Brain microvascular endothelial cell (primary cell): ENCODE data around the gene TAF10.

ENCODE experiments used
- DNase-seq: peaks from one replicate; pipeline ENCODE4 v3.0.0-alpha.2; 2020
- H3K27ac ChIP-seq: fragments of 250-450 bp; sonication (Bioruptor Pico); 2 replicates; pipeline ENCODE4 v1.5.1; 2020; ENCODE audit warnings: mild to moderate bottlenecking, moderate library complexity
- H3K27me3 ChIP-seq: fragments of 250-450 bp; sonication (Bioruptor Pico); replicated peaks from 2 replicates; pipeline ENCODE4 v1.5.1; 2020; ENCODE audit warnings: mild to moderate bottlenecking
- H3K36me3 ChIP-seq: fragments of 250-450 bp; sonication (Bioruptor Pico); replicated peaks from 2 replicates; pipeline ENCODE4 v1.5.1; 2020; ENCODE audit warnings: mild to moderate bottlenecking
- H3K4me3 ChIP-seq: 2 replicates; pipeline ENCODE4 v1.5.1; 2011; ENCODE audit warnings: low read depth, mild to moderate bottlenecking, control low read depth, low read length, moderate library complexity
- CTCF ChIP-seq: IDR thresholded peaks from 2 replicates; pipeline ENCODE4 v1.5.1; 2011; ENCODE audit warnings: low read depth, mild to moderate bottlenecking, moderate library complexity, low read length, control low read depth, inconsistent platforms; ENCODE audit errors: missing control alignments
- in situ Hi-C: cut with HindIII; loops from 2 replicates; pipeline ENCODE4 v1.10.0; 2017; ENCODE audit warnings: low sequenced_read_pairs, low pct_ligation_motif_present

The TAF10 gene

GRCh38 chr11:6607190-6607795 lies 4.7 kb downstream of the TAF10 start:
- Histone ChIP-seq H3K36me3 (peaks cover 40% of the 10 kb centered on the region), H3K4me3 (no peak overlapping the region), H3K27ac (peak overlapping the region; percentile 74), H3K27me3 (no peaks in the 10 kb centered on the region)
- no peak for DNase-seq
- in situ Hi-C loops: no loop called here
- TF ChIP-seq CTCF: no peak

DNA sequence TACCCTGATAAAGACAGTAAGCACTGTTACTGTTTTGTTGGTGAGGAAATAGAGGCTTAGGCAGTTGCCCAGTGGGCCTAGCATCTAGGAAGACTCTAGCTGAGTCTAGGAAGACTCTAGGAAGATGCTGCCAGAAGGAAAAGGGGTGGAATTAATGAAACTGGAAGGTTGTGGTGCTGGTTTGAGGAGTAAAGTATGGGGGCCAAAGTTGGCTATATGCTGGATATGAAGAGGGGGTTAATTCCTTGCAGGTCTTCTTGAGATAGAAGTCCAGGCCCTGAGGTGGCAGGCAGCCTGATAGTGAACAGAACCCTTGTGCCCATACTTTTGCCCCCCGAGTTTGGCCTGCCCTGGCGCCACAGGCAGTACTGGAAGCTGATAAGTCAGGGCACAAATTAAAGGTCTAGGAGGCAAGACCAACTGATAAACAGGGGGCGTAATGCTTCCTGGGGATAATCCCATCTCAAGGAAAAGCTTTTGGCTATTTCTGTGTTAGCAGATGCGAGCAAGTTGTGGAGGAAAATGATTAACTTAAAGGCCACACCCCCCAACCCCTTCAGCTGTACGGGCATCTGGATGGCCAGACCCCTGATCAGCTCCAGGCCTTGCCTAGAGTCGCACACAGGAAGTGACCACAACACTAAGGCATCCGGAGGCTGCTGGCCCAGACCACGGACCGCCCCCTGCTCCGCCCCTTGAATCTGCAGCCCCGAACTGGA lies 5.4 kb downstream of the TAF10 start:
- Histone ChIP-seq H3K36me3 (peaks cover 41% of the 10 kb centered on the region), H3K27ac (peak overlapping the region; percentile 74), H3K27me3 (no peaks in the 10 kb centered on the region), H3K4me3 (peak overlapping the region; percentile 26)
- TF ChIP-seq CTCF: no peak
- peak; percentile 92 for DNase-seq
- in situ Hi-C loops: no loop called here

DNA sequence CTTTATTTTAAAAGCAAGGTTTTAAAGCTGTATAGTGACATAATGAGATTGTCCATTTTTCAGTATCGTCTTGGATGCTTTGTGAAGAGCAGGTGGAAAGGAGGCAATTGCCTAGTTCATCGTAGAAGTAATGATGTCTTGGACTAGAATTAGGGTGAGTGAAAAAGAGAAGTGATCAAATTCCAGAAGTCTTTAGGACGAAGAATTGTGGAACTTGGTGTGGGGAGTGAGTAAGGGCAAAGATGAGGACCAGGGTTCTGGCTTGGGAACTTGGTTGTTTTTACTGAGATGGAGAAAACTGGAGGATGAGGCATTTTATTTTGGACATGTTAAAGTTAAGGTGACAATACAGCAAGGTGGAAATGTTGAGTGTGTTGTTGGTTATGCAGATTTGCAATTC lies 7.2 kb downstream of the TAF10 start:
- no peak for DNase-seq
- in situ Hi-C loops: no loop called here
- no peak for TF ChIP-seq CTCF
- Histone ChIP-seq H3K36me3 (peaks cover 33% of the 10 kb centered on the region), H3K27ac (peak overlapping the region; percentile 55), H3K4me3 (peak overlapping the region; percentile 97), H3K27me3 (no peaks in the 10 kb centered on the region)

GRCh38 chr11:6604081-6604626 lies 7.9 kb downstream of the TAF10 start:
- Histone ChIP-seq H3K27ac (peak overlapping the region; percentile 55), H3K36me3 (peaks cover 33% of the 10 kb centered on the region), H3K27me3 (no peaks in the 10 kb centered on the region), H3K4me3 (peak overlapping the region; percentile 97)
- DNase-seq: peak; percentile 63
- TF ChIP-seq CTCF: peak; percentile 42
- in situ Hi-C loops: no loop called here

- peaks cover 29% of the 10 kb centered on the region for H3K36me3 ChIP-seq
- peak; percentile 38 for TF ChIP-seq CTCF
- in situ Hi-C loops: no loop called here
- DNase-seq: peak; percentile 86
- peak within 1 kb of the TSS; percentile 55 for H3K27ac ChIP-seq
- no peaks in the 10 kb centered on the region for H3K27me3 ChIP-seq
- peak within 1 kb of the TSS; percentile 97 for H3K4me3 ChIP-seq
Measured at GRCh38 chr11:6603287-6604080, 8.5 kb downstream of the TAF10 start, which contains the start of the genes ILK and RRP8. TSS of gene ILK (plus strand) at chr11:6603774. CDS start at chr11:6604272, 498 bp downstream. TSS of gene RRP8 (minus strand) at chr11:6603616. CDS start at chr11:6603502, 114 bp downstream.
